Right forelimb (tissue), 1 donor: ENCODE results near the gene TTC1.
"Not testable (repeated sequence)": the region's sequence is repeated elsewhere in the genome, so short reads cannot be mapped to it uniquely, and the experiment has no call there.

Source experiments
- DNase-seq: peaks from one replicate; pipeline ENCODE4 v3.0.0-alpha.2; 2018

TTC1 gene

DNA sequence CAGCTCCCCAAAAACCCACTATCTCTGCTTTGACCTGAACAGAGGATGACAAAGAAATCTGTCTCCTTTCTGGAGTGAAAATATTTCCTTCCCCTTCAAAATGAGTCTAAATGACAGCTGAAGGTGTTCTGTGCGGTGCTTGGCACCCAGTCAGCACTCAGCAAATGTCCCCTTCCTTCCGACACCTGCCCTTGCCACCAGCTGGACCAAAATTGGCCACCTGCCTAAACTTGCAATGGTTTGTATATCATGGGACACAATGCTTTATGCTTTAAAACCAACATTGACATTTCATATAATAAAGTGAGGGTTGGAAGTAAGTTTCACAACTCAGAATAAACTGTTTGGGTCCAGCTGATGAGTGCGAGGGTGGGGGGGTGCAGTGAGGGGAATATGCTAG is 7.5 kb upstream of the TTC1 start:
- no peak for DNase-seq

DNA sequence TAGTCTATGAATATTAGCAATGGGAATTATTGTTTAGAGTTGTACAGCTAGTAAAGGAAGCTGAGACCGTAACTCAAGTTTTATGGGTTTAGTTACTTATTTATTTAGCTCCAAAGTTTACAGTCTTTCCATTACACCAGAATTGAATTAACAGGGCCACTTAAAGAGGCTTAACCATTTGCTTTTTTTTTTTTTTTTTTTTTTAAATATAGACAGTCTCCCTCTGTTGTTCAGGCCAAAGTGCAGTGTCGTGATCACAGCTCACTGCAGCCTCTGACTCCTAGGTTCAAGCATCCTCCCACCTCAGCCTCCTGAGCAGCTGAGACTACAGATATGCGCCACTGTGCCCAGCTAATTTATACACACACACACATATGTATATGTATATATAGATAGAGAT is 1.4 kb upstream of the TTC1 start:
- no peak for DNase-seq

DNA sequence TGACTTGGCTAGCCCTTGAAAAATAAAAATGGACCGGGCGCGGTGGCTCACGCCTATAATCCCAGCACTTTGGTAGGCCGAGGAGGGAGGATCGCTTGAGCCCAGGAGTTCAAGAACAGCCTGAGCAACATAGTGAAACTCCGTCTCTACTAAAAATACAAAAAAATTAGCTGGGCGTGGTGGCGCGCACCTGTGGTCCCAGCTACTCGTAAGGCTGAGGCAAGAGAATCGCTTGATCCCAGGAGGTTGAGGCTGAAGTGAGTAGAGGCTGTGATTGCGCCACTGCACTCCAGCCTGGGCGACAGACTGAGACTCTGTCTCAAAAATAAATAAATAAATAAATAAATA is 436 bp upstream of the TTC1 start:
- DNase-seq = not testable (repeated sequence)

DNA sequence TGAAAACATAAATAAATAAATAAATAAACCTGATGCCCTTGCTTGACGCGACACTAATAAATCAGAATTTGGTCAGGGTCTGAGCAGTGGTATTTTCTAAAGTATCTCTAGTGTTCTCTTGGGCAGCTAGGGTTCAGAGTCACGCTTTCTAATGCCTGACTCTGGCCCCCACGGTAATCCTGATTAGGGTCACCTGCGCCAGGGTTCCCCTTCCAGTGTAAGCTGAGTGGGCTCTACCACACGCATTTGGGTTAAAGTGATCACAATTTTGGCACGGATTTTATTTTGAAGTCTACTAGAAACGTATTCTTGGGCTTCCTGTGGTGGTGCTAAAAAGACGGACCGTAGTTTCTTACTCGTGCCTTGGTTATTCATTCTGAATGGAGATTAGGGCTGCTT is 651 bp downstream of the TTC1 start:
- DNase-seq = no peak

DNA sequence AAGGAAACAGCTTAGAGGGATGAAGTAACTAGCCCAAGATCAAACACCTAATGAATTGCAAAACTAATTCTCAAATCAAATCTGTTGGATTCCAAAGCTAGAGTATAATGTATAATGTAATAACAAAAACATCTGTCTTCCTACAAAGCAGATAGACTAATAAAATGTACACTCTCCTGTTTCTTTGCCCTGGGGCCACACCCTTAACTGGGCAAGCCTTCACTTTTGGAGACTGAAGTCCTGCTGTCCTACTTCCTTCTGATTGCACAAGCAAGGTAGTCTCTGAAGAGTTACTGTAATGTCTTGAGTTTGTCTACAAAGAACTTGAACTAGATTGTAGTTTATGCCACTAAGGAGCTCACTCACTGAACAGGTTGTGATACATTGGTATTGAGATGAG is 2.5 kb downstream of the TTC1 start:
- no peak for DNase-seq

DNA sequence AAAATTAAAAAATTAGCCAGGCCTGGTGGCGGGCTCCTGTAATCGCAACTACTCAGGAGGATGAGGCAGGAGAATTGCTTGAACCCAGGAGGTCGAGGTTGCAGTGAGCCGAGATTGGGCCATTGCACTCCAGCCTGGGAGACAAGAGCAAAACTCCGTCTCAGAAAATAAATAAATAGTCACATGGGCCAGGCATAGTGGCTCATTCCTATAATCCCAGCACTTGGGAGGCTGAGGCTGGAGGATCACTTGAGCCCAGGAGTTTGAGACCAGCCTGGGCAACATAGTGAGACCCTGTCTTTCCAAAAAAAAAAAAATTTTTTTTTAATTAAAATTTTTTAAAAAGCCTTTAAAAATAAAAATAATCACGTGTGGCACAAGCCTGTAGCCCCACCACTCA is 5.3 kb downstream of the TTC1 start:
- not testable (repeated sequence) for DNase-seq

DNA sequence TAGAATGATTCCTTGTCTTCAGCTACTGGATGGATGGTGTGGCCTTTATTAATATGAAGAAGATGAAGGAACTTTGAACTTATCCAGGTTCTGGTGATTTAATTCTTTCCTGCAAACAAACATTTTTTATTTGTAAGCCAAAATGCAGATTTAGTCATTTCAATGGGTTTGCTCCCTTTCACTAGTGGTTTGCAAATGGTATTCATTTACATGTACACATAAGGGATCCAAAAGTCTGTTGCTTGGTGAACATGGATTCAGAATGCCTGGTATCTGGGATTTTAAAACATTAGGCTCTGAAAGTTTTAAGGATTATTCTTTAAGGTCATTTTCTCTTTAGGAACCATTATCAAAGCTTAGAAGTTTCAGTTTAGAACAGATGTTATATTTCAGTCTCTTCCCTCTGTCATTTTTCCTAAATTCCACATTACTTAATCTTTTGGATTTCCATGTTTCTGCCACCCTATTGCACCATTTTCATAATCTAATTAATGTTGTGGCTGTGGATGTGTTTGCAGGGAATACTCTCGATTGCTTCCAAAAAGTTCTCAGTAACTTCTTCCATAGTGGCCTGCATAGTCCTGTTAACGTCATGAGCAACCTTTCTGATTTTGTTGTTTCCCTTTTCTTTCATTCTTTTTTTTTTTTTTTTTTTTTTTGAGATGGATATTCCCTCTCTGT is 10.1 kb downstream of the TTC1 start:
- DNase-seq = no peak

DNA sequence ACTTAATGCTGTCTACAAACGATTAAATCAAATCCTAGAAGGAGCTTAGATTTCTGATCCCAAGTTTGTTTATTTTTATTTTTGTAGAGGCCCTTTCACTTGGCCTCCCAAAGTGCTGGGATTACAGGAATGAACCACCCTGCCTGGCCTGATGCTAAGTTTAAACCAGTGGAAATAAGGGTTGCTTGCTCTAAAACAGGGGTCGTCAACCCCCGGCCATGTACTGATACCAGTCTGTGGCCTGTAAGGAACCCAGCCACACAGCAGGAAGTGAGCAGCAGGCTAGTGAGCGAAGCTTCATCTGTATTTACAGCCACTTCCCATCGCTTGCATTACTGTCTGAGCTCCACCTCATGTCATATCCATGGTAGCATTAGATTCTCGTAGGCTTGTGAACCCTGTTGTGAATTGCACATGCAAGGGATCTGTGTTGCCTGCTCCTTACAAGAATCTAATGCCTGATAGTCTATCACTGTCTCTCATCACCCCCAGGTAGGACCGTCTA is 11.4 kb downstream of the TTC1 start:
- no peak for DNase-seq

DNA sequence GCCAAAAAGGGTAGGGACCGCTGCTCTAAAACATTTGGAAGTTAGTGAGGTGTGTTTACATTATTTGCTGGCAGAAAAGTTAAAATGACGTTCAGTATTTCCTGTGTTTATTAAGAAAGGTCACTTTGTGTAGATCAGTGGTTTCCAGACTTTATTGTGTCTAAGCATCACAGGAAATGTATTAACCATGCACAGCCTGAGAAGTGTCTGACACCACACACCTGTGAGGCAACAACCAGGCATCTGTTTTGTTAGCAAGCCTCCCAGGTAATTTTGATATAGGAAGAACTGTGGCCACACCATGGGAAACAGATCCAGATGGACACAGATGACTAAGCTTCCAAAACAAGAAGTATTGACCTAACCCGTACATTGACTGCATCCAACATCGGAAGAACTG is 12.0 kb downstream of the TTC1 start:
- DNase-seq = no peak

DNA sequence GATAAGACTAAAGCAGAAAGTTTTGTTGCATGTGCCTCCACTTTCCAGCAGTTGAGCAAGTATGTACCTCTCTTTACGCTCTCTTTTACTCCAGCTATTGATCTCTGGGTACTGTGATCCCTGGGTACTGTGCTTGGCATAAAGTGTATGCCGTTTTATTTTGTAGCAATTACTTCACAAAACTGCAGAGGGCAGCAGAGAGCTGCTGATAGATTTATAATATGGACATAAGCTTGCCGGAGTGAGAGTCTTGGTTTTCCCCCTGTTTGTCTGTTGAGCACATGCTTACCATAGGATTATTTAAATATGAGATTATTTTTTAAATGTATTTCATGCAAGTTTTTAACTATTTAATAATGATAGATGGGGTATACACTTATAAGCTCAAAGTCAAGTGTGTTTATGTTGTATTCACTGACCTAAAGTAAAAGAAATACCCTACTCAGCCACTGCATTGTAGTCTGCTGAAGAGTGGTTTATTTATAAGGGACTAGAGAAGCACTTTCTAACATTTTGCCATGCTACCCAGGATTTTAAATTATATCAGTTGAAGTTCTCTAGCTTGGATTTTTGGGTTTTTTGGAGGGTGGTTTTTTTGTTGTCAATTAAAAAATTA is 13.0 kb downstream of the TTC1 start:
- DNase-seq = peak; percentile 68

DNA sequence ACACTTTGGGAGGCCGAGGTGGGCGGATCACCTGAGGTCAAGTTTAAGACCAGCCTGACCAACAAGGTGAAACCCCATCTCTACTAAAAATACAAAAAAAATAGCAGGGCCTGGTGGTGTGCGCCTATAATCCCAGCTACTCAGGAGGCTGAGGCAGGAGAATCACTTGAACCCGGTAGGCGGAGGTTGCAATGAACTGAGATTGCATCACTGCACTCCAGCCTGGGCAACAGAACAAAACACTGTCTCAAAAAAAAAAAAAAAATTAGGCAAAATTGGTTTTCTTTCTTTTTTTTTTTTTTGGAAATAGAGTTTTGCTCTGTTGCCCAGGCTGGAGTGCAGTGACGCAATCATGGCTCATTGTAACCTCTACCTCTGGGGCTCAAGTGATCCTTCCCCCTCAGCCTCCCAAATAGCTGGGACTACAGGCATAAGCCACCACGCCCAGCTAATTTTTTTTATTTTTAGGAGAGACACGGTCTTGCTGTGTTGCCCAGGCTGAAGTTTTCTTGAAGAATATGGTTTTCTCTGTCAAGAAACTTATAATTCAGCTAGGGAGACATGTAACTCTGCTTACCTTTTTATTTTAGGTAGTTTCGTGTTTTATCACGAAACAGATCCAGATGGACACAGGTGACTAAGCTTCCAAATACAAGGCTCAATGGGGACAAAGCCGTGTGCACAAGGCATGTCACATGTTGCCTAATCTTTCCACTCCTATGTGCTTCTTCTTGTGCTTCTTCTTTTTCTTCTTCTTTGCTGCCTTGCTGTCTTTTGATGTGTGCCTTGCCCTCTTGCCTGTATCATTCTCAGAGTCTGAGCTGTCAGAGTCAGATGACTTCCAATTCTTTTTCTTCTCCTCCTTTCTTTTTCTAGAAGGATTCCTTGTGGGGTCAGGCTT is 14.3 kb downstream of the TTC1 start:
- DNase-seq = no peak

DNA sequence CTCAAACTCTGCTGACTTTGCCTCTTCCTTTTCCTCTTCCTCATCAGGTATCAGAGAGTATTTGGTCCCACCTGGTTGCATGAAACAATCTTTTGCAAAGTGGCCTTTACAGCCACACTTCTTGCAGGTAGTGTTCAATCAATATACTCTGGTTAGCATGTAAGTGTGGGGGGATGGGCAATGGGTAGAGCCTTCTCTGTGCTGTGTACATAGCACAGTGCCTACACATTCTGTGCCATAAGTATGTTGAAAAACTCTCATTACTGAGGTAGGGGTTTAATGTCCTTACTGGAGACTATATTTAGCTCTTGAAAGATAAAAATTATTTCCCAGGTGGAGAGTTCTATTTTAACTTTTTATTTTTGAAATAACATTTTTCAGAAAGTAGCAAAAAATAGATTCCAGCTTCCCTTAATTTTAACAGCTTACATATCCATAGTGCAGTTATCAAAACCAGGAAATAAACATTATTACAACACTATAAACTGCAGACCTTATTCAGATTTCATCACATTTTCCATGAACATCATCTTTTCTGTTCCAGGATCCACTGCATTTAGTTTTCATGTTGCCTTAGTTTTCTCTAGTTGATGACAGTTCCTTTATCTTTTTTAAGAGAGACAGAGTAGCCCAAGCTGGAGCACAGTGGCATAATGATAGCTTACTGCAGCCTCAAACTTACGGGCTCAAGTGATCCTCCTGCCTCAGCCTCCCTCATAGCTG is 15.1 kb downstream of the TTC1 start:
- DNase-seq = no peak

DNA sequence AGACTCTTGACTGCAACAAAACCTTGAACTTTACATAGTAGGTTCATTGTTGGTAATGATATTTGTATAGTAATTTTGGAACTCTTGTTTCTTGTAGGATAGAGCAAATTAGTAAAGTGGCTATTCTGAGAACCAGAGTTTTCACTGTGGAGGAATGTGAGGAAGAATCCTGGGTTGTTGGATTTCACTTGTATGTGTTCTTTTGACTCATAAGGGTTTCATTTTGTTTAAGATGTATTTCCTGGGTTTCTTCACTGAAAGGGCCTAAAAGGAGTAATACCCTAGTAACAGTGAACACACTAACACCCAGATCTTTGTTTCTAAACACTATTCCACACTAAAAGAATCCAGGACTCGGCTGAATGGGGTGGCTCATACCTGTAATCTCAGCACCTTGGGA is 20.1 kb downstream of the TTC1 start:
- DNase-seq = no peak

DNA sequence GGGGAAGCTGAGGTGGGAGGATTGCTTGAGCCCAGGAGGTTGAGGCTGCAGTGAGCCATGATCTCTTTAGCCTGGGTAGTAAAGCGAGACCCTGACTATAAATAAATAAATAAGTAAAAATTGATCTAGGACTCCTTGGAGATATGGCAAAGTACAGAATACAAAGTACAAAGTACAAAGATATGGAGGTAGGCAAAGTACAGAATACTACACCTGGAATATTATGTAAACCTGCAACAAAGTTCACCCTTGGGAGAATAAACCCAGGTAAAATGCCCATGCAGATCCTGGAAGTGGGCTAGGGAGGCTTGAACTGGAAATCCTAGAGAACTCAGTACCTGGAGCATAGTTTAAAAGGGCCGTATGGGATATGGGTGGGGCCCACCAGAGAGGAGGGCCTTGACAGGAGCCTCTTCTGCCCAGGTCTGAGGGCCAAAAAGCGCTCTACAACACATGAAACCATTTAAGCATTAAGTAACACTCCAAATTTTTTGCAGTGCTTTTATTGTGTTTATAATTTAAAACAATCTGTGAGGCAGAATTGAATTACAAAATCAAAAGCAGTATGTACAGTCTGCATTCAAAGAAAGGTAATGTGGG is 20.7 kb downstream of the TTC1 start:
- DNase-seq = no peak

DNA sequence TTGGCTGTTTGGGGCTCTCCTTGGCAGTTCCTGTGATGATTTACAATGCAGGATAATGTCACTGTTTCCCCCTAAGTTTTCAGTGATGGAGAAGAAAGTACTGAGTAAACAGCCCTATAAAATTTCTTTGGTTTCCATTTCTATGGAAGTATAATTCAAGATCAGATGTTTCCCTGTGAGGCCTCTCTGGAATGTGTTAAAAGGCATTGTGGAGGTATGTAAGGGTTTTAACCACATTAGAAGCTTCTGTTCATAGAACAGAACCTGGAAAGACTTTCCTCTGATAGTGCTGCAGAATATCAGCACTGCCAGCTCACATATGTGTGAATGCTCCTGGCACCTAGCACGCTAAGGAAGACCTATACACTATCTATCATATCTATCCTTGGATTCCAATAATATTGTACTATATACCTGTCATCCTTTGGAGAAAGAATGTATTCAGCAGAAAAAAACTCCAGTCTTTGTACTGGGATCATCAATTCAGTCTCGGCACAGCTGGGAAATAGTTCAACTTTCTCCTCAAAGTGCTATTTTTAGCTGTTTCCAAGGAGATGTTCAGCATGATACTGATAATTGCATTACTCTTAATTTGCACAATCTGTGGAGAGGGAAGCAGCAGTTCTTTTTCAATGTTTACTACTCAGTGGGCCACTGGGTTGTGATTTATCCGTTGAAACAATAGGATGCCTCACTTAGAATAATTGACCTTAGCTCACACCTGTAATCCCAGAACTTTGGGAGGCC is 21.9 kb downstream of the TTC1 start:
- DNase-seq = no peak

DNA sequence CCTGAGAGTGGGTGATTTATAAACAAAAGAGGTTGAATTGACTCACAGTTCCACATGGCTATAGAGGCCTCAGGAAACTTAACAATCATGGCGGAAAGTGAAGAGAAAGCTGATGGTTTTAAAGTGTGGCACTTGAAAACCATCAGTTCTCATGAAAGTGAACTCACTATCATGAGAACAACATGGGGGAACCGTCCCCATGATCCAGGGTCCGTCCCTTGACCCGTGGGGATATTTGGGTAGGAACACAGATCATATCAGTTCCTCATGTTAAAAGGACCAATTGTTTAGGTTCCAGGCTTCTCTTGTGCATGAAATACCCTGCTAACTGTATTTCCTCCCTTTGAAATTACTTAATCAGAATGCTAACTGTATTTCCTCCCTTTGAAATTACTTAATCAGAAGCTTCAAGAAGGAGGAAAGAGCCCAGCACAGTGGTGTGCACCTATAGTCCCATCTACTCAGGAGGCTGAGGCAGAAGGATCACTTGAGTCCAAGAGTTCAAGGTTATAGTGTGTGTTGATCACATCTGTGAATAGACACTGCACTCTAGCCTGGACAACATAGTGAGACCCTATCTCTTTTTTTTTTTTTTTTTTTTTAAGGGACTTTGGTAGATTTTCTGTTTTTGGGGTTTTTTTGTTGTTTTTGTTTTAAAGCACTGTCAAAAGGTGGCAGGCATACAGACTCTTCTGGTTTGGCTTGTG is 24.8 kb downstream of the TTC1 start:
- no peak for DNase-seq

DNA sequence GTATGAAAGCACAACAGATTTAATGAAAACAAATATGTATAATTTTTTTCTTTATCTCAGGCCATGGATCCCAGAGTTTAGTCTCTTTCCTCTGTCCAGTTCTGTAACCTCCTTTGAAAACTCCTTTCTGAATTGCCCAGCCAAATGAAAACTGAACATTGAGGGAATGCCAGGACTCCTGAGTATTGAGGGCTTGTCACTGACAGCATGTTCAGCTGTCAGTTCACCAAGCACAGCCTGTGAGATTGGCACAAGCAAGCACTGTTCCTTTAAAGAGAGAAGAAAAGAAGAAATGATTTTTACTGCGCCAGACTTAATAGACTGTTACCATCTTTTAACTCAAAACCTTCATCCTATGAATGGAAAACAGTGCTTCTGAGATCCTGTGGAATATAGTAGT is 27.3 kb downstream of the TTC1 start:
- DNase-seq = no peak

DNA sequence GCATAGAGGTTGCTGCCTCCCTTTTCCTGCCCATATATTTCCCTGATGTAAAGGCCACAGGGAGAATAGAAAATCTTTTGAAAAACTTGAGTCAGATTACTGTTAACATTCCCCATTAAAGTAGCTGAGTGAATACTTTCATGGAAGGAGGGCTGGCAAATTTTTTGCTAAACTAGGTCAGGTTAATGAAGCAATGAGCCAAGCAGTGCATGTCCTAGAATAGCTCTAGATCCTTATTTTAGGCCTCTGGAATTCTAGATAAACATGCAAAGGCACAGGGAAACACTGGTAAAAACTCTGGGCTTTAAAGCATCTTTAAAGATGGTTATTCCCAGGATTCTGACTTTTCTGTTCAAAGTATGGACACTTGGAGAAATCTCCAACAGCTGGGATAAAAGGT is 27.9 kb downstream of the TTC1 start:
- no peak for DNase-seq

DNA sequence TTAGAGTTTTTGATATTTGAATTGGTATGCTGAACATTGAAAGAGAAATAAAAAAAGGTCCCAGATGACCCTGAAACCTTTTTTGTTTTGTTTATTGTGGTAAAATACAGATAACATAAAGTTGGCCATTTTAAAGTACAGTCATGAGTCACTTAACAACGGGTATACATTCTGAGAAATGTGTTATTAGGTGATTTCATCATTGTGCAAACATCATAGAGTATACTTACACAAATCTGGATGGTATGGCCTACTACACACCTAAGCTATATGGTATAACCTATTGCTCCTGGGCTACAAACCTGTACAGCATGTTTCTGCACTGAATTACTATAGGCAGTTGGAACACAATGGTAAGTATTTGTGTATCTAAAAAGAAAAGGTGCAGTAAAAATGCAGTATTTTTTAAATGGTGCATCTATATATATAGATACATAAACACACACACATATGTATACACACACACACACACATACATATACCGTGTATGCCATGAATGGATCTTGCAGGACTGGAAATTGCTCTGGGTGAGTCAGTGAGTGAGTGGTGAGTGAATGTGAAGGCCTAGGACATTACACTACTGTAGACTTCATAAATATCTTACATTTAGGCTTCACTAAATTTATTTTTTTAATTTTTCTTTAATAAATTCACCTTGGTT is 31.0 kb downstream of the TTC1 start:
- DNase-seq = no peak

DNA sequence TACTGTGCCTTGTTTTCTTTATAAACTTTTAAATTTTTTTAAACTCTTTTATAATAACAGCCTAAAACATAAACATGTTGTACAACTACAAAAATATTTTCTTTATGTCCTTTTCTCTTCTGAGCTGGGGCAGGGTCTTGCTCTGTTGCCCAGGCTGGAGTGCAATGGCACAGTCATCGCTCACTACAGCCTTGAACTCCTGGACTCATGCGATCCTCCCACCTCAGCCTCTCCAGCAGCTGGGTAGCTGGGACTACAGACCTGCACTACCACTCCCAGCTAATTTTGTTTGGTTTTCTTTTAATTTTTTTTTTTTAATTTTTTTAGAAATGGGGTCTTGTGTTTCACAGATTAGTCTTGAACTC is 31.5 kb downstream of the TTC1 start:
- no peak for DNase-seq

DNA sequence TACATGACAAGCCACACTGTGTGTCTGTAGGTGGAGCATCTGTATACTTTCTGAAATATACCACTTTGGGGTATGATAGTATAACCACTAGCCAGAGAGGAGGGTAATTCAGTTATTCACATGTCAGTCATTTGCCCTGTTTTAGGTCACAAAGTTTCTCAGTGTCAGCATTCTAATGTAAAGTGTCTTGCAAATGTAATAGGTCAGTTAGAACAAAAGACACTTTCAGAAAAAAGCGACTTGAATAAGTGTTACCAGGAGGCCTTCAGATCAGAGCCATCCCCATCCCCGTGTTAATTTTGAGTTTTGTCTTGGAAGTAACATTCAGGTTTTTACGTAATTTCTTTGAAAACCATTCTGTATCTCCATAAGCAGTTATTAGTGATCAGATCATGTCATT is 33.7 kb downstream of the TTC1 start:
- DNase-seq = no peak
